Smooth muscle cell (in vitro differentiated cells): Measurements from ENCODE around the gene ESRRG. TPM values are rescaled to one million over a fixed set of nuclear protein-coding genes. Genes with fewer than 3 reads are reported as not detected.

Source experiments
- DNase-seq: peaks from one replicate; lab custom pipeline; 2025; ENCODE audit not compliant: unreplicated experiment; lab: John Stamatoyannopoulos, UW
- H2AFZ ChIP-seq: fragments of 200-600 bp; sonication (generic); 2 replicates; pipeline ENCODE4 v1.6.0; 2016; ENCODE audit warnings: antibody characterized with exemption, low read depth, mild to moderate bottlenecking
- H3F3A ChIP-seq: fragments of 200-600 bp; sonication (generic); 2 replicates; pipeline ENCODE4 v1.6.0; 2017; ENCODE audit warnings: antibody characterized with exemption, low read depth
- H3K27ac ChIP-seq: fragments of 200-600 bp; sonication (generic); 2 replicates; pipeline ENCODE4 v1.5.1; 2016; ENCODE audit warnings: low read depth, mild to moderate bottlenecking
- H3K27me3 ChIP-seq: fragments of 200-600 bp; sonication (generic); 2 replicates; pipeline ENCODE4 v1.6.1; 2016; ENCODE audit warnings: low read depth, mild to moderate bottlenecking
- H3K36me3 ChIP-seq: fragments of 200-600 bp; sonication (generic); 2 replicates; pipeline ENCODE4 v1.5.1; 2016; ENCODE audit warnings: low read depth
- H3K4me1 ChIP-seq: fragments of 200-600 bp; sonication (generic); 2 replicates; pipeline ENCODE4 v1.5.1; 2016; ENCODE audit warnings: low read depth
- H3K4me2 ChIP-seq: fragments of 200-600 bp; sonication (generic); 2 replicates; pipeline ENCODE4 v1.6.0; 2016; ENCODE audit warnings: mild to moderate bottlenecking
- H3K4me3 ChIP-seq: fragments of 200-600 bp; sonication (generic); 2 replicates; pipeline ENCODE4 v1.5.1; 2016; ENCODE audit warnings: mild to moderate bottlenecking
- H3K79me2 ChIP-seq: fragments of 200-600 bp; sonication (generic); 2 replicates; pipeline ENCODE4 v1.6.0; 2016; ENCODE audit warnings: low read depth, mild to moderate bottlenecking
- H3K9ac ChIP-seq: fragments of 200-600 bp; sonication (generic); 2 replicates; pipeline ENCODE4 v1.6.0; 2016; ENCODE audit warnings: low read depth
- H3K9me3 ChIP-seq: fragments of 200-600 bp; sonication (generic); replicated peaks from 2 replicates; pipeline ENCODE4 v1.5.1; 2016; ENCODE audit warnings: low read depth
- H4K20me1 ChIP-seq: fragments of 200-600 bp; sonication (generic); 2 replicates; pipeline ENCODE4 v1.6.0; 2016; ENCODE audit warnings: low read depth
- CTCF ChIP-seq: fragments of 200-600 bp; sonication (generic); IDR thresholded peaks from 2 replicates; pipeline ENCODE4 v1.5.1; 2017; ENCODE audit warnings: borderline replicate concordance, mild to moderate bottlenecking, antibody characterized with exemption; ENCODE audit not compliant: insufficient read depth, poor library complexity, severe bottlenecking
- WGBS: methylation state at CpG from one replicate; pipeline ENCODE4 v1.1.7; 2016; ENCODE audit warnings: low lambda C conversion rate; 5-methylcytosine and 5-hydroxymethylcytosine counted together
- polyA plus RNA-seq: library from polyadenylated mRNA; unstranded; fragments of >200 nt; fragmentation: Nextera tagmentation; extraction: Ambion mirVana; gene quantifications from 2 replicates; pipeline ENCODE4 v1.2.1, GENCODE V29; 2016
- total RNA-seq: library from RNA; depleted of rRNA; stranded (reverse); fragments of >200 nt; gene quantifications from 2 replicates; pipeline ENCODE4 v1.2.3, GENCODE V29; 2014

The ESRRG gene
- total and polyA plus RNA-seq, 2 experiments from 2014 or later: 0.26 TPM; not detected in 1

GRCh38 chr1:216682752-216683151, 40.5 kb downstream of the ESRRG start:
- H3K4me3 ChIP-seq: no peak overlapping the region
- no peak overlapping the region for H3K9ac ChIP-seq
- 73% methylated on average over 7 of the region's 7 CpGs for WGBS
- H3F3A ChIP-seq: no peaks in the 10 kb centered on the region
- H3K27ac ChIP-seq: no peak overlapping the region
- H3K79me2 ChIP-seq: no peaks in the 10 kb centered on the region
- H2AFZ ChIP-seq: no peak overlapping the region
- H3K4me1 ChIP-seq: peaks cover 12% of the 10 kb centered on the region
- TF ChIP-seq CTCF: no peak
- H3K9me3 ChIP-seq: no peaks in the 10 kb centered on the region
- no peaks in the 10 kb centered on the region for H3K27me3 ChIP-seq
- H4K20me1 ChIP-seq: no peaks in the 10 kb centered on the region
- DNase-seq: no peak
- no peaks in the 10 kb centered on the region for H3K36me3 ChIP-seq
- no peak overlapping the region for H3K4me2 ChIP-seq

DNA sequence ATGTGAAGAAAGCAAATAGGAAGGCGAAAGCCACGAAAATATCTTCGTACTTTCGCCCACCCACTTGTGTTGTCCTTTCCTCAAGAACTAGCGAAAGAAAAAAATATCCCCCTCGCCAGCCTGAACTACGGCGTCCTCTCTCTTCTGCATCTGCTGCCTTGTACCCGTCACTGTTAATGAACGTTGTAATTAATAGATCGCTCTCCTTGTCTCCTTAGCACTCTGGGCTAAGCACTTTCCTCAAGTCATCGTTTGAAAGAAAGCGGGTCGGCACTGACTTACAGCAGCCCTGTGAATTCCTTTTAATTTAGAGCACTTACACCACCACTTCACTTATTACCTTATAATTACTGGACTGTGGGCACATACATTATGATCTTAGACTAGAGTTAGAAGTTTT, 44.1 kb downstream of the ESRRG start:
- no peaks in the 10 kb centered on the region for H3K36me3 ChIP-seq
- no peak overlapping the region for H2AFZ ChIP-seq
- H3K4me3 ChIP-seq: no peak overlapping the region
- no peak overlapping the region for H3K9ac ChIP-seq
- no peak for DNase-seq
- no peak overlapping the region for H3K27ac ChIP-seq
- WGBS: 91% methylated on average over 14 of the region's 14 CpGs
- no peaks in the 10 kb centered on the region for H3K4me1 ChIP-seq
- no peaks in the 10 kb centered on the region for H3K79me2 ChIP-seq
- no peaks in the 10 kb centered on the region for H3F3A ChIP-seq
- no peaks in the 10 kb centered on the region for H3K27me3 ChIP-seq
- no peaks in the 10 kb centered on the region for H4K20me1 ChIP-seq
- no peak overlapping the region for H3K4me2 ChIP-seq
- TF ChIP-seq CTCF: no peak
- no peaks in the 10 kb centered on the region for H3K9me3 ChIP-seq

DNA sequence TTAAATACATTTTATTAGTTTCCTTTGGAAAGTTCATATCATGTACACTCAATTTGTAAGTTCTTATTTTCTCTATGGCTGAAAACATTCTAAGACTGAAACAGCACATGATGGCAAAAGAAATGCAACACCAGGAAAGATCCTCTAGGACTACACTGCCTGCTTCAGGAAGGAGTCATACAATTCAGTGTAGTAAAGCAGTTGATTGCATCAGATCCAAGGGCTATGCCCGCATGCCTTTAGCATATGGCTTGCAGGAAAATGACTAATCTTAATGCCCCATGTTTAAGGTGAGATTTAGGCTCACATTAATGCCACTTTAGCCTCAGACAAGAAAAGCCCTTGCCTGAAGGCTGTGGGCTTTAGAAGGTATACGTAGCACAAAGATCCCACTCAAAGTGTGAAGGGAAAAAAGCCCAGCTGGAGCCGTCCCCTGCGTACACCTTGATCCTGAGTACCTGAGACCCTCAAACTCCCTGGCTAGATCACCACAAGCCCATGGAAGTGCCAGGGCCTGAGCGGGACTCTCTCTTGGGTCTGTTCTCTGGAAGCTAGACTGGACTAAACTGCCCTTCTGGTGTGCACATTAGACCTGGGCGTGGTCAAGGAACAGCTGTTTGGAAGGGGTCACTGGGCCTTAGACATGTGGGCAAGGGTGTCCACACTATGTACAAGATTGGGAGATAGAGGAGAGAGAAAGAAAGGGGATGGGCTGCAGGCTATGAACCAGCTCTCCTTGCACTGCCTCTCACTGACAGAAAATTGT, 52.9 kb downstream of the ESRRG start:
- Histone ChIP-seq H3K27ac (no peak overlapping the region), H2AFZ (no peak overlapping the region), H3K4me2 (no peak overlapping the region), H3K36me3 (no peaks in the 10 kb centered on the region), H3K4me1 (no peaks in the 10 kb centered on the region), H3K79me2 (no peaks in the 10 kb centered on the region), H3K9ac (no peak overlapping the region), H3F3A (no peaks in the 10 kb centered on the region), H3K4me3 (no peak overlapping the region), H3K27me3 (no peaks in the 10 kb centered on the region), H3K9me3 (no peaks in the 10 kb centered on the region), H4K20me1 (no peaks in the 10 kb centered on the region)
- no peak for TF ChIP-seq CTCF
- DNase-seq: no peak
- WGBS: 84% methylated on average over 6 of the region's 6 CpGs

GRCh38 chr1:216666441-216666840, 56.8 kb downstream of the ESRRG start:
- H3K9me3 ChIP-seq: no peaks in the 10 kb centered on the region
- no peaks in the 10 kb centered on the region for H4K20me1 ChIP-seq
- H3K9ac ChIP-seq: no peak overlapping the region
- H3K4me1 ChIP-seq: no peaks in the 10 kb centered on the region
- WGBS: 88% methylated on average over 2 of the region's 2 CpGs
- no peak for DNase-seq
- TF ChIP-seq CTCF: no peak
- no peaks in the 10 kb centered on the region for H3K79me2 ChIP-seq
- no peaks in the 10 kb centered on the region for H3K36me3 ChIP-seq
- no peak overlapping the region for H3K4me2 ChIP-seq
- H2AFZ ChIP-seq: no peak overlapping the region
- H3K4me3 ChIP-seq: no peak overlapping the region
- no peak overlapping the region for H3K27ac ChIP-seq
- H3K27me3 ChIP-seq: no peaks in the 10 kb centered on the region
- no peaks in the 10 kb centered on the region for H3F3A ChIP-seq
